HUES64 (cell line): ENCODE data around the gene MRRF.
A peak's percentile ranks its signal among the peaks of the same experiment; 100 is the strongest.

Source experiments
- H3K27ac ChIP-seq: 2 replicates; pipeline ENCODE4 v1.7.0; 2013; ENCODE audit warnings: low read depth, low read length, inconsistent platforms
- H3K27me3 ChIP-seq: 2 replicates; pipeline ENCODE4 v1.6.1; 2013; ENCODE audit warnings: mild to moderate bottlenecking, low read length; ENCODE audit not compliant: insufficient read depth
- H3K36me3 ChIP-seq: 2 replicates; pipeline ENCODE4 v1.6.1; 2013; ENCODE audit warnings: mild to moderate bottlenecking, low read length; ENCODE audit not compliant: insufficient read depth
- H3K4me1 ChIP-seq: 2 replicates; pipeline ENCODE4 v1.6.1; 2013; ENCODE audit warnings: mild to moderate bottlenecking, low read length, moderate library complexity; ENCODE audit not compliant: insufficient read depth
- H3K4me3 ChIP-seq: 2 replicates; pipeline ENCODE4 v1.5.1; 2013; ENCODE audit warnings: mild to moderate bottlenecking, low read length, moderate library complexity
- H3K9ac ChIP-seq: 2 replicates; pipeline ENCODE4 v1.6.1; 2013; ENCODE audit warnings: mild to moderate bottlenecking, low read depth, low read length
- H3K9me3 ChIP-seq: 2 replicates; pipeline ENCODE4 v1.6.1; 2013; ENCODE audit warnings: low read depth, low read length; ENCODE audit not compliant: insufficient read depth
- WGBS: fragments of 150-250, 120-280 bp; methylation state at CpG from one replicate; pipeline ENCODE4 v1.1.7; 2013; ENCODE audit warnings: missing lambda C conversion rate; 5-methylcytosine and 5-hydroxymethylcytosine counted together

MRRF gene

GRCh38 chr9:122374885-122375420 lies 110.3 kb downstream of the MRRF start:
- Histone ChIP-seq H3K9ac (no peak overlapping the region), H3K4me3 (peak overlapping the region; percentile 21; the same call in 1 of the 2 replicates), H3K36me3 (no peaks in the 10 kb centered on the region), H3K9me3 (no peaks in the 10 kb centered on the region), H3K27me3 (peaks cover 56% of the 10 kb centered on the region), H3K27ac (no peak overlapping the region), H3K4me1 (peaks cover 32% of the 10 kb centered on the region)
- 21% methylated on average over 14 of the region's 14 CpGs for WGBS

GRCh38 chr9:122376796-122377195 lies 112.1 kb downstream of the MRRF start:
- H3K36me3 ChIP-seq = no peaks in the 10 kb centered on the region
- WGBS = 94% methylated on average over 1 of the region's 1 CpG
- H3K27me3 ChIP-seq = peaks cover 38% of the 10 kb centered on the region
- H3K4me1 ChIP-seq = peaks cover 26% of the 10 kb centered on the region
- H3K27ac ChIP-seq = no peak overlapping the region
- no peaks in the 10 kb centered on the region for H3K9me3 ChIP-seq
- no peak overlapping the region for H3K9ac ChIP-seq
- H3K4me3 ChIP-seq = no peak overlapping the region

- Histone ChIP-seq H3K4me3 (no peak overlapping the region), H3K4me1 (peaks cover 25% of the 10 kb centered on the region), H3K27me3 (peaks cover 31% of the 10 kb centered on the region), H3K9me3 (no peaks in the 10 kb centered on the region), H3K36me3 (no peaks in the 10 kb centered on the region), H3K27ac (no peak overlapping the region), H3K9ac (no peak overlapping the region)
- WGBS = 80% methylated on average over 21 of the region's 24 CpGs
Measured at GRCh38 chr9:122377241-122378164, 112.8 kb downstream of the MRRF start.

GRCh38 chr9:122378236-122378635 lies 113.6 kb downstream of the MRRF start:
- Histone ChIP-seq H3K27ac (no peak overlapping the region), H3K27me3 (peaks cover 23% of the 10 kb centered on the region), H3K36me3 (no peaks in the 10 kb centered on the region), H3K4me3 (no peak overlapping the region), H3K4me1 (peaks cover 25% of the 10 kb centered on the region), H3K9me3 (no peaks in the 10 kb centered on the region), H3K9ac (no peak overlapping the region)
- WGBS = 92% methylated on average over 8 of the region's 8 CpGs

- Histone ChIP-seq H3K4me3 (no peak overlapping the region), H3K36me3 (no peaks in the 10 kb centered on the region)
- 63% methylated on average over 1 of the region's 1 CpG for WGBS
Measured at GRCh38 chr9:122379340-122379739, 114.7 kb downstream of the MRRF start.

GRCh38 chr9:122380293-122380692 lies 115.6 kb downstream of the MRRF start:
- WGBS = 95% methylated on average over 2 of the region's 4 CpGs
- Histone ChIP-seq H3K9ac (no peak overlapping the region), H3K36me3 (no peaks in the 10 kb centered on the region), H3K4me1 (peaks cover 18% of the 10 kb centered on the region), H3K27ac (no peak overlapping the region), H3K9me3 (no peaks in the 10 kb centered on the region), H3K27me3 (peaks cover 3% of the 10 kb centered on the region; the same call in 1 of the 2 replicates), H3K4me3 (no peak overlapping the region)

More at GRCh38 chr9:122379340-122379739, 114.7 kb downstream of the MRRF start:
- H3K9me3 ChIP-seq = no peaks in the 10 kb centered on the region
- H3K27me3 ChIP-seq = peaks cover 12% of the 10 kb centered on the region
- peaks cover 25% of the 10 kb centered on the region for H3K4me1 ChIP-seq
- no peak overlapping the region for H3K9ac ChIP-seq
- no peak overlapping the region for H3K27ac ChIP-seq
